Activated T-cell treated with anti-CD3 and anti-CD28 coated beads for 48 hours (primary cell): ENCODE data around the gene GABPA.
"Not testable (repeated sequence)": the region's sequence is repeated elsewhere in the genome, so short reads cannot be mapped to it uniquely, and the experiment has no call there.

Source experiments
- DNase-seq: peaks from one replicate; pipeline ENCODE4 v3.0.0-alpha.2; 2020; ENCODE audit warnings: low read depth

GABPA gene

DNA sequence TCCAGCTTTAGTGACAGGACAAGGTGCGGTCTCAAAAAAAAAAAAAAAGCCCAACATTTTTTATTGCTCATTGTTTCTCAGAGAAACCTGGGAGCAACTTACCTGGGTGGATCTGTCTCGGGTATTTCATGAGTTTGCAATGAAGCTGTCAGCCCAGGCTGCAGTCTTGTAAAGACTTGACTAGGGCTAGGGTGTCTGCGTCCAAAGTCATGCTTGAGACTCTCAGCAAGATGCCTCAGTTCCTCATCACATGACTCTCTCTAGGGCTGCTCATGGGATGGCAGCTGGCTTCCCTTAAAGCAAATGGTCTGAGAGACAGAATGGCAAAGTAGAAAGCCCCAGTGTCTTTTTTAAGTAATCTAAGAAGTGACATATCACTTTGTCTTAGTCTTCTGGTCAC is 8.1 kb downstream of the GABPA start:
- no peak for DNase-seq

- DNase-seq, result no peak
Measured at GRCh38 chr21:25744854-25745253, 10.1 kb downstream of the GABPA start.

- no peak for DNase-seq
Measured at GRCh38 chr21:25750085-25750484, 15.3 kb downstream of the GABPA start.

DNA sequence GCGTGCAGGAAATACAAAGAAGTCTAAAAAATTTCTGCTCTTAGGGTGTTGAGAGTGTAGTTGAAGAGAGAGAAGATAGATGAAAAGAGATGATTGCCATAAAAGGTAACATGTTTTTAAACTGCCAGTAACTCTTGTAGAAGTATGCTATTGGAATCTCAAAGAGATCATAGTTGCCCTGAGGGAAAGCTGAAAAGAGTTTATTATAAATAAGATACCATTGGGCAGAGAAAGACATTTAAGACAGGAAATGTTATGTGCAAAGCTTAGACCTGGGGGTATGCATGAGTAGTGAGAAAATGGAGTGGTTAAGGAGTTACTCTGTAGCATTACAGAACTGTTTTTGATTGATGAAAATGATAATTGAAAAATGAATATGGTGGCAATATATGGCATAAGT is 17.6 kb downstream of the GABPA start:
- no peak for DNase-seq

GRCh38 chr21:25756190-25756932 is 21.6 kb downstream of the GABPA start:
- no peak for DNase-seq

DNA sequence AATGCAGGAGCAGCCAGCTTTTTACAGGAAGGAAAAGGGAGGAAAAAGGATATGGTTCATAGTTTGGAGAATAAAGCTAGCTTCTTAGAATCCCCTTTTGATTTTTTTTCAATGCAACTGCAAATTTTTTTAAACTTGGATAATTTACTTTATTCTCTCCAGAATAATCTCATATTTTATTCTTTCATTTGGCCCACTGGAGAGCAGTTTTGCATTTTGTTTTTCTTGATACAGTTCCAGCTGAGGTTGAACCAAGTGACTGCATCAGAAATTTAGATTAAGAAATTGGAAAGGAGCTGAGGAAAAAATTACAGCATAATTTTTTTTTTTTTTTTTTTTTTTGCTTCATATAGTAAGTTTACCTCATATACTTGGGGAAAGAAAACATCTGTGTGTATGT is 22.8 kb downstream of the GABPA start:
- DNase-seq, result no peak

DNA sequence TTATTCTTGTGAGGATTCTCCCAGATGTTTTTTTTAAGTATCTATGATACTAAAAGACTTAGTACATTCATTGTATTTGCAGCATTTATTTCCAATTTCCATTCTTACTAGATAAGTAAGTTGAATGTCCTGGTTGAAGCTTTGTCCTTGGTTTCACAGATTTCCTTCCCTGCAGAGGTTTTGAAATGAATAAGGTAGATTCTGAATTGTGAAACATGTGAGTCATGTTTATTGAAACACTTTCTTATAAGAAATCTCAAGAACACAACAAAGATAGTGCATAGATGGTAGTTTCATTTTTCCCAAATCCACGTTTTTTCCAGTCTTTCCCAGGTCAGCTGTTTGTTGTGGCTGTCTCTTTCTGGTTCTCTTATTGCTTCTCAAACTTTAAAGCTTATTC is 24.8 kb downstream of the GABPA start:
- DNase-seq, result no peak

- DNase-seq, result no peak
Measured at GRCh38 chr21:25760061-25760460, 25.3 kb downstream of the GABPA start.

DNA sequence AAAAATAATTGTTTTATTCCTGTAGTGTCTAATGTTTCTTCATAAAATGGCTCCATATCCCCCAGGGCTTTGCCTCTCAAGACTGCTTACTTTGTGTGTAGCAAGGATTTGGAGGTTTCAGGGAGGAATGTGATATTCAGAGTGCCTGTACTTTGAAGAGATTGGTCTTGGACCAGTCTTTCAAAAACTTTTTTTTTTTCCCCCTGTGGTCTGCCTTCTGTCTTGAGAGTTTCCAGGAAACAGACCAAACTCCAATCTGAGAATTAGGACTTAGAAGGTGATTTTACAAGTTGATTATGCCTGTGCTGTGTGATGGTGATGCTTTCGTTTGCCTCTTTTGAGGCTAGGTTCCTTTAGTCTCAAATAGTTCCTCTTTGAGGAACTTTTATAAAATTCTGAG is 25.9 kb downstream of the GABPA start:
- no peak for DNase-seq

GRCh38 chr21:25764065-25764464 is 29.3 kb downstream of the GABPA start:
- DNase-seq, result no peak

DNA sequence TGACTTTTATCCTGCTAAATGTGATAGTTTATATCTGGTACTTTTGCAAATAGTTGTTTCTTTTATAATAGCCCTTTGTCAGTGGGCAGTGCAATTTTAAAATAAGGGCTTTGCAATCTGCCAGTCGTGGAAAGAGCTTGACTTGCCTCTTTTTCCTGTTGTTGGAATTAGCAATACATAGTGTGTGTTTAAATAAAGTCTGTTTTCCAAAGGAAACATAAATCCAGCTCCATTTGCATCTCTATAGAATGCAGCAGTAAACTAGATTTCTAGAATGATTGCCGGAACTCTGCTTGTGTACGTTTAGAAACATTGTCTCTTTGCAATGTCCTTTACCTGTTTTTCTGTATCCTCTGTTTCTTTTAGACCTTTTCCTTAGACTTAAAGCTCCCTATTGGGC is 33.1 kb downstream of the GABPA start:
- no peak for DNase-seq

DNA sequence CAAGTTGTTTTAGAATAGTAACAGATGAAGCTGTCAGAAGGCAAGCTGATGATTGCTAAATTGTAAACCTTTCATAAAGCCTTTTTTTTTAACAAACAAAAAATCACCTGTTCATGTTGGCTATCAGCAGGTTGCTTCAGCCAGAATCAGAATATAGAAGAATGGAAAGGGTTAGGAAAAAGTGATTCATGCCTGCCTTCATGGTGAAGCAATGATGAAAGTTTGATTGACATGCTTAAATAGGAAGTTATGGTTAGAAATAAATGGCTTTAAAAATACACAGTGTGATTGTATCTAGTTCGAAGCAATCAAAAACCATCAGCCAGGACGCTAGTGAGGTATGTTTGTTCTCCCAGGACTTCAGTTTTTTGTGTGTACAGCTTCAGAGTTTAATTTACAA is 37.9 kb downstream of the GABPA start:
- no peak for DNase-seq

- DNase-seq, result no peak
Measured at GRCh38 chr21:25776440-25776839, 41.7 kb downstream of the GABPA start.

GRCh38 chr21:25778126-25778875 is 43.5 kb downstream of the GABPA start:
- not testable (repeated sequence) for DNase-seq

DNA sequence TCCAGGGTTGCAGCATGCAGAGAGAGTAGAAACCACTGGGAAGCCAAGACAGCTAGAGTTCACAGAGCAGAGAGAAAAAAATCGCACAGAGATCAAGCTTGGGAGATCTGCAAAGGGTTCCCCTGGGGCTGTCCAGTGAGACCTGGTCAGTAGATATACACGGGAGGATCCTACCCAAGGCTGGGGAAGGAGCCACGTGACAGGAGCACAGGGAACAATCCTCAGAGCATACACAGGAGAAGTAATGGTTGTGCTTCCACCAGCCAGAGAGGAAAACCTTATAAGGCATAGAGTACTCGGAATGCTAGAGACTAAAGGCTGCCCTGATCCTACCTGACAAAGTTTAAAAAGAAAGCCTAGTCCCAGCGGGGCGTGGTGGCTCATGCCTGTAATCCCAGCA is 53.9 kb downstream of the GABPA start:
- no peak for DNase-seq

- DNase-seq, result no peak
Measured at GRCh38 chr21:25790122-25790877, 55.5 kb downstream of the GABPA start.

DNA sequence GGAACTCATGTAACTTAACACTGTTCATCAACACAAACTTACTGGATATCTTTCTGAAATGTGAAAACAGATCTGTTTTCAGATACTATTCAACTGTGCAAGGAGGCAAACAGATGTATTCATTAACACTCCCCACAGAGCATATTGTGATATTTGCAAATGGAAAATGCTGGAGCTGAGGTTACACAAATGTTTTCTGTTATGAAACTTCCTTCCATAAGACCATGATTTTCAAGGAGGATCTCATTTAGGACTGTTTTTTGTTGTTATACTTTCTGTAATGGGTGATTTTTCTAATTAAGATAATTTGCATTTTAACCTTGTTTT is 56.1 kb downstream of the GABPA start:
- DNase-seq, result no peak

GRCh38 chr21:25791319-25791718 is 56.5 kb downstream of the GABPA start:
- no peak for DNase-seq

DNA sequence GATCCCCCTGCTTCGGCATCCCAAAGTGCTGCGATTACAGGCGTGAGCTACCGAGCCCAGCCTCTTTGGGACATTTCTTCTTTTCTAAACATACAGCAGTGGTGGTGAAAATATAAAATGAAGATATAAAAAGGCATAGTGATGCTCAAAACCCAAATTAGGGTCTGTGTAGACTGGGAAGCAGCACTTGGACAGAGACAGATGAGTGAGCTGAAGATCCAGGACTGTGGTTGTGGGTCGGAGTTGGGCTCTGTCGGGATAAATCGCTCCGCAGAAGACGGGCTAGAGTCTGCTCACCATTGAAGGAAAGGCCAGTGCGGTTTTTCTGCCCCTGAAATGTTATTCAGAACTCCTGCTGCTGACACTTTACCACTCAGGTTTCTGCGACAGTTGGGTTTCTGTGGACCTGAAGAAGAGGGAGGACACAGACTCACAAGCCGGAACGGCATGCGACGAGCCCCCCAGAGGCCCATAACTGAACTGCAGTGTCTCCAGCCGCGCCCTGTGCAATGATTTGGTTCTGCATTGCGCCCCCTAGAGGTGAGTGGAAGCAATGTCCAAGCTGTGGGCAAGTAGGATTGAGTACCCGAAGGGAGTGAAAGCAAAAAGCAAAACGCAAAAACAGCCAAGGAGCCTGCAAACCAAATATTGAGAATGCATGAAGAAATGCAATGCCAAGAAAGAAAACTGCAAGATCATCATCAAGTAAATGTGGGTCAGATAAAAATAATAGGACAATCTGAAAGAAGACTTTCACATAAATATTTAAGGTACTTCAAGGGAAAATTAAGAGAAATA is 66.6 kb downstream of the GABPA start:
- peak; percentile 81 for DNase-seq

DNA sequence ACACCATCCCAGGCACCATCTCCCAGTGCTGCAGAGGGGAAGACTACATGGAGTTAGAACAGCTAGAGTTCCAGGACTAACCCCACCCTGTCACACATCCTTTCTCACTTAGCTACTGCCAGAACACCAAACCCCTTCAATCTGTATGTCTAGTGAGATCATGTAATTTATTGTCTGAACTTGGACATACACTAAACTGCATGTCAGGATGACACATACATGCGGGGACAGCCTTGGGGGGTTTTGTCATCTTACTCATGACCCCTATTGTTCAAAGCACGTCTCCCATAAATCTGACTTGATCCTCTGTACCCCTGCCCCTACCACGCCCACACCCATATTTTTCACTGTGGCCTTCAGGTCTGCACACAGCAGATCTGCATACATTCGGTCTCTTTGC is 71.3 kb downstream of the GABPA start:
- no peak for DNase-seq

DNA sequence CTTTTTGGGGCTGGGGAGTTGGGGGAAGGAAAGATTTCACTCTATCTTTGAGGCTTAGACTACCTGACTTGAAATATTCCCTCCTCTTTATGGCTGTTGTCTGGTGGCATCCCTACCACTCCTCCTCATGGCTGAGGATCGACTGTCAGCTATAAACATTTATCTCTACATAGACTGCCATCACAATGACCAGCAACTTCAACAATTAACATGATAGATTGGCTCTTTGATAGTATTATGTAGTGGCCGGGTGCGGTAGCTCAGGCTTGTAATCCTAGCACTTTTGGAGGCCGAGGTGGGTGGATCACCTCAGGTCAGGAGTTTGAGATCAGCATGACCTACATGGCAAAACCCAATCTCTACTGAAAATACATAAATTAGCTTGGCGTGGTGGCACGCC is 72.4 kb downstream of the GABPA start:
- DNase-seq, result no peak

GRCh38 chr21:25809013-25809412 is 74.2 kb downstream of the GABPA start:
- DNase-seq, result no peak
